HL-60 (cell line): ENCODE data around the gene MACROD2.

ENCODE experiments used
- DNase-seq, 2 experiments: peaks; one replicate each; pipeline ENCODE4 v3.0.0-alpha.2; 2010 to 2020; ENCODE audit warnings: low read depth in 1 of 2, low spot score in 1 of 2
- H3K27ac ChIP-seq: fragments of 250-450 bp; sonication (Bioruptor Pico); replicated peaks from 2 replicates; pipeline ENCODE4 v1.5.1; 2020; ENCODE audit warnings: mild to moderate bottlenecking, moderate library complexity
- H3K27me3 ChIP-seq: fragments of 250-450 bp; sonication (Bioruptor Pico); 2 replicates; pipeline ENCODE4 v1.5.1; 2021; ENCODE audit warnings: mild to moderate bottlenecking, moderate library complexity; ENCODE audit not compliant: insufficient read depth, poor library complexity, severe bottlenecking
- H3K4me3 ChIP-seq: replicated peaks from 2 replicates; pipeline ENCODE4 v1.5.1; 2011; ENCODE audit warnings: mild to moderate bottlenecking, control low read depth, low read length; ENCODE audit not compliant: insufficient read depth
- CTCF ChIP-seq: IDR thresholded peaks from one replicate; pipeline ENCODE4 v1.5.1; 2011; ENCODE audit warnings: low read length, control low read depth, inconsistent platforms; ENCODE audit not compliant: insufficient read depth
- GABPA ChIP-seq: IDR thresholded peaks from 2 replicates; pipeline ENCODE4 v1.6.1; 2012; ENCODE audit warnings: low read depth
- POLR2AphosphoS5 ChIP-seq: IDR thresholded peaks from 2 replicates; pipeline ENCODE4 v1.6.1; 2012; ENCODE audit warnings: low read depth
- REST ChIP-seq: IDR thresholded peaks from 2 replicates; pipeline ENCODE4 v1.6.1; 2012; ENCODE audit warnings: low read depth; ENCODE audit not compliant: insufficient replicate concordance
- SPI1 ChIP-seq: IDR thresholded peaks from 2 replicates; pipeline ENCODE4 v1.6.1; 2012; ENCODE audit warnings: low read depth, mild to moderate bottlenecking, borderline replicate concordance

The MACROD2 gene

GRCh38 chr20:15256676-15257568 is 1261.6 kb downstream of the MACROD2 start:
- Histone ChIP-seq H3K27me3 (peaks cover 2% of the 10 kb centered on the region), H3K27ac (no peak overlapping the region), H3K4me3 (no peak overlapping the region)
- TF ChIP-seq CTCF: no peak
- no peak for TF ChIP-seq GABPA
- no peak for TF ChIP-seq POLR2AphosphoS5
- TF ChIP-seq SPI1: no peak
- TF ChIP-seq REST: no peak
- DNase-seq: no peak

- no peak for TF ChIP-seq CTCF
- H3K27me3 ChIP-seq: no peaks in the 10 kb centered on the region
Measured at GRCh38 chr20:15257569-15257870, 1262.2 kb downstream of the MACROD2 start.

GRCh38 chr20:15265581-15266309 is 1270.4 kb downstream of the MACROD2 start:
- no peak for DNase-seq
- Histone ChIP-seq H3K27ac (no peak overlapping the region), H3K27me3 (no peaks in the 10 kb centered on the region), H3K4me3 (no peak overlapping the region)
- no peak for TF ChIP-seq REST
- TF ChIP-seq GABPA: no peak
- TF ChIP-seq POLR2AphosphoS5: no peak
- TF ChIP-seq SPI1: no peak
- TF ChIP-seq CTCF: no peak

More at GRCh38 chr20:15257569-15257870, 1262.2 kb downstream of the MACROD2 start:
- Histone ChIP-seq H3K4me3 (no peak overlapping the region), H3K27ac (no peak overlapping the region)
- no peak for DNase-seq
